SHP77 (cell line): ENCODE measurements around the gene SLC9A8.
"Not testable (repeated sequence)": the region's sequence is repeated elsewhere in the genome, so short reads cannot be mapped to it uniquely, and the experiment has no call there.

Experiments
- DNase-seq, 2 experiments: peaks; one replicate each; lab custom pipeline; 2025; lab: John Stamatoyannopoulos, UW

The SLC9A8 gene, protein sequence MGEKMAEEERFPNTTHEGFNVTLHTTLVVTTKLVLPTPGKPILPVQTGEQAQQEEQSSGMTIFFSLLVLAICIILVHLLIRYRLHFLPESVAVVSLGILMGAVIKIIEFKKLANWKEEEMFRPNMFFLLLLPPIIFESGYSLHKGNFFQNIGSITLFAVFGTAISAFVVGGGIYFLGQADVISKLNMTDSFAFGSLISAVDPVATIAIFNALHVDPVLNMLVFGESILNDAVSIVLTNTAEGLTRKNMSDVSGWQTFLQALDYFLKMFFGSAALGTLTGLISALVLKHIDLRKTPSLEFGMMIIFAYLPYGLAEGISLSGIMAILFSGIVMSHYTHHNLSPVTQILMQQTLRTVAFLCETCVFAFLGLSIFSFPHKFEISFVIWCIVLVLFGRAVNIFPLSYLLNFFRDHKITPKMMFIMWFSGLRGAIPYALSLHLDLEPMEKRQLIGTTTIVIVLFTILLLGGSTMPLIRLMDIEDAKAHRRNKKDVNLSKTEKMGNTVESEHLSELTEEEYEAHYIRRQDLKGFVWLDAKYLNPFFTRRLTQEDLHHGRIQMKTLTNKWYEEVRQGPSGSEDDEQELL

DNA sequence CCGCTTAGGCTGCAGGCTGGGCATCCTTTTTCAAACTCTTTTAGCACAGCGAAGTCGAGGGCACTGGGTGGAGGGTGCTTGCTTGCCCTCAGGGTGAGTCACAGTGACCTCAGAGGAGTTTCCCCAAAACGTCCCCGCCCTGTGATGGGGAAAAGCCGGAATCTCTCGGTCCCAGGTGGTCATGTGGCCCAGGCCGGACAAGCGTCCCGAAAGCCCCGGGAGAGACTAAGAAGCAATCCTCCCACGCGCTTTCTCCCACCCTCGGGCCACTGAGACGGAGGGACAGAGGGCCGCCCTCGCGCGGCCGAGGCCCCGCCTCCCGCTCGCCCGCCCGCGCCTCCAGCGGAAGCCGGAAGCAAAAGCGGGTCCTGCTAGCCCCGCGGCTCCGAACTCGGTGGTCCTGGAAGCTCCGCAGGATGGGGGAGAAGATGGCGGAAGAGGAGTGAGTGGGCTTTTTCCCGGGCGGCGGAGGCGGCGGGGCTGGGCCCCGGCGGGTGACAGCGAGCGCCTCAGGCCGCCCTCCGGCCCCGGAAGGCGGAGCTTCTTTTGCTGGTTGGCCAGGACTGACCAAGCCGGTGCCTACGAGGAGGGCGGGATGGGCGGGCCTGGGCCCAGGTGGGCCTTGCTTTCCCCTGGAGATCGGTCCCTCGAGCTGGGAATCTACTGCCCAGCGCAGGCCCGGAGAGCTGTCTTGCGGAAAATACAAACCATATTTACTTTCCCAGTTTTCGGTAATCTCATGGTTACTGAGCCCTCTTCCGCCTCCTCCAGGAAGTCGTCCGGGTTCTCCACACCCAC is at the start of gene SLC9A8:
TSS of gene SLC9A8 (plus strand) at position 322 of the 798 bp plus-strand sequence. CDS start at position 417, 95 bp downstream.
- DNase-seq = peak; percentile 69 to 88

DNA sequence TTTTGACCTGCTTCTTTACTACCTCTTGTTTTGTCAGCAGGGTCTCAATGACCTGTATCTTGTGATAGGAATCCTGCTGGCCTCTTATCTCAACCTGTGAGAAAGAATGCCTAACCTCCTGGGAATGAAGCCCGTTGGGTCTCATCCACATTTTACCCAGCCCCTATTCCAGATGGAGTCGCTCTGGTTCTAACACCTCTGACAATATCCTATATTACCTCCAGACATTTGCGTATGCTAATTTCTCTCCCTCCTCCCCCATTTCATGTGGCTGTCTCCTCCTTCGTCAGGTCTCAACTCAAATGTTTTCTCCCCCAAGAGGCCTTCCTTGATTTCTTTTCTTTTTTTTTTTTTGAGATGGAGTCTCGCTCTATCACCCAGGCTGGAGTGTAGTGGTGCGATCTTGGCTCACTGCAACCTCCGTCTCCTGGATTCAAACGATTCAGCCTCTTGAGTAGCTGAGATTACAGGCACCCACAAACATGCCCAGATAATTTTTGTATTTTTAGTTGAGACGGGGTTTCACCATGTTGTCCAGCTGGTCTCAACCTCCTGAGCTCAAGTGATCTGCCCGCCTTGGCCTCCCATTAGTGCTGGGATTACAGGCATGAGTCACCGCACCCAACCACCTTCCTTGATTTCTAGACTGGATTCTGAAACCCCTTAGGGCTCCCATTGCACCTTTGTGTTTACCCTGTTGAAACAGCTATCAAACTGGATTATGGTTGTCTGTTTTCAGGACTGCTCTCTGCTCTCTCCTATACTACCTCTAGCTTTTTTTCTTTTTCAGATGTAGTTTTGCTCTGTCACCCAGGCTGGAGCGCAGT is 49.5 kb upstream of the SLC9A8 start:
- no peak for DNase-seq

DNA sequence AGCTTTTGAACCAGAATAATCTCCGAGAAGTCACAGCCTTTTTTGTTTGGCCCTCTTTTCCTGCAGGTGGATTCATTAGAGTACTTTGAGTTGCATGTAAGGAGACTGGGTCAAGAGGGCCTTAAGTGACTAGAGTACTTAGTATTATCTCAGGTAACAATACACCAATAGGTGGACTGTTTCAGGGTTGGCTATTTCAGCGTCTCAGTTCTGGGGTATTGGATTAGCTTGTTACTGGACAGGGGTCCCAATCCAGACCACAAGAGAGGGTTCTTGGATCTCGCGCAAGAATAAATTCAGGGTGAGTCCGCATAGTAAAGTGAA is 47.3 kb upstream of the SLC9A8 start:
- no peak for DNase-seq

DNA sequence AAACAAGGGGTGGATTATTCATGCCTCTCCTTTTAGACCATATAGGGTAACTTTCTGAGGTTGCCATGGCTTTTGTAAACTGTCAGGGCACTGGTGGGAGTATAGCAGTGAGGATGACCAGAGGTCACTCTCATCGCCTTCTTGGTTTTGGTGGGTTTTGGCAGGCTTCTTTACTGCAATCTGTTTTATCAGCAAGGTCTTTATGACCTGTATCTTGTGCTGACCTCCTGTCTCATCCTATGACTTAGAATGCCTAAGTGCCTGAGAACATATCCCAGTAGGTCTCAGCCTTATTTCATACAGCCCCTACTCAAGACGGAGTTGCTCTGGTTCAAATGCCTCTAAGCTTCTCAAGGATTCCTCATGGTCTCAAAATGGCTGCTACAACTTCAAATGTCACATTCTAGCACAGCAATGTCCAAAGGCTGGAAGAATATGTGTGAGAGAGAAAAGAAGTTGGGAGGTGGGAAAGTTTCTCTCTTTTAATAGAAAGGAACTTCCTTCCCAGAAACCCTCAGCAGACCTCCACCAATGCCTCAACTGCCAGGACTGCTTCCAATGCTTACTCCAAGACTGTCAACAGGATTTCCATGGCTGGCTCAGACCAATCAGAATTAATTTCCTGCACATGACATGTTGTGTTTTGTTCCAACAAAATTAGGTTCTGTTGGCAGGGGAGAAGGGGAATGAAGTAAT is 46.6 kb upstream of the SLC9A8 start:
- no peak for DNase-seq

DNA sequence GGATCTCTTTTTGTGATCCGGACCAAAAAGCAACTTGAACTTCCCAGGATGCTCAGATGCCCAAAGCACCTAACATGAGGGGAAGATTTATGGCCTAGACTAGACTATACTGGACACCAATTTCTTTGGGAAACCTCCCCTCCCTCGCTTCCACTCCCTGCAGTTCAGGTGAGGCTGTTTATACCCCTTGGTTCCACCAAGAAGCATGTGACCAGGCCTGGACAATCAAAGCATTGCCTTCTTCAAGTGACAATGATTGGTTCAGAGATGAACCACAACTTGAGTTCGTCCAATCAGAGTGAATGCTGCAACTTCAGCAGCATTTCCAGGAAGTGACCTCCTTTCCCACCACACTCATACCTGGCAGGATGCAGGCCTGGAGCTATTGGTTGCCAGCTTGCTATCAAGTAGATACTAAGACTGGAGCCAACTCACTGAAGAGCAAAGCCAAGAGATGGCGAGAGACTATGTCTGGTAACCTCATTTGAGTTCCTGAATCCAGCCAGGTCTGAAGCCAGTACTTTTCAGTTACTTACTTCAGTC is 45.6 kb upstream of the SLC9A8 start:
- no peak for DNase-seq

DNA sequence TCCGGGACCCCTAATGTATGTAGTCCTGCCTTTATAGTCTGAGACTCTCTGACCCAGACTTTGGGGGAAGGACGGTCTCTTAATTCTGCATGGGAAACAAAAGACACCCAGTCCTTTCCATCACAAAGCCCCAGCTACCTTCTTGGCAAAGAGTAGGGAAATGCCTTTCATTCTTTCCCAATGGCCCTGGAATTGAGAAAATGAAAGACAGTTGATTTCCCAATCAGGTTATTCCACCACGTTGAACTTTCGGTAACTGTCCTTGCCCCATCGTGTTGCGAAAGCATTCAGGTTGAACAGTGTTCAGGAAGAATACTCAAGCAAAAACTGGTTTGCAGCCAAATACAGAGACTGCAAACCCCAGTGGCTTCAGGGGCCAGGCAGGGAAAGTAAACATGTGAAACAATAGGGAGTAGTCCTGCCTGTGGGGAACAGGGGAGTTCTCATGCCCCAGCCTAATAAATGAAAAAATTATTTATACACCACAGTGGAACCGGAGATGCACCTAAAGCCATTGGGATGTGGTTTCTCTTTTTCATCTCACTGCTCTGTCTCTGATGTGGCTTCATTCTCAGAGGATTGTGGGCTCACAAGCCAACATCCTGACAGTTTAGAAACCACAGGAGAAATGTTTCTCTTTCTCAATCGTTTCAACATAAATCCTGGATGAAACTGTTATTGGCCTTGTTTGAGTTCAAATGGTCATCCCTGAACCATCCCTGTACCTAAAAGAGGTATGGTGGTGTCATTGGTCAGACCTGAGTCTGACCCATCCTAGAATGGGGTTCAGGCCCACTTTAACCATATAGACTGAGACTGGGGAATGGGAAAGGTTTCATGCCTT is 44.2 kb upstream of the SLC9A8 start:
- DNase-seq = peak; percentile 14 to 23

DNA sequence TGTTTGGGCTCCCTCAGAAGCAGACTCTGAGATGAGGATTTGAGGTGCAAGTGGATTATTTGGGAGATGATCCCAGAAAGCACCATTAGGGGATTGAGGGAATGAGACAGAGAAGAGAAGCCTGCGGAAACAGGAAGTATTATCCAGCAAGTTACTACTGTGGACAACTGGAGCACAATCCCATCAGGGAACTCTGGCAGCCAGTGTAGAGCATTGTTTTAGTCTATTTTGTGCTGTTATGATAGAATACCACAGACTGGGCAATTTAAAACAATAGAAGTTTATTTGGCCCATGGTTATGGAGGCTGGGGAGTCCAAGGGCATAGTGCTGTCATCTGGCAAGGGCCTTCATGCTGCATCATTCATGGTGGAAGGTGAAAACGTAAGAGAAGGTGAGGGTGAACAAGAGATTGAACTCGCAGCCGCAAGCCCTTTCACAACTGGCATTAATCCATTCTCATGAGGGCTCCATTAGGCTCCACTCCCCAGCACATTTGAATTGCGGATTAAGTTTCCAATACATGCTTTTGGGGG is 43.5 kb upstream of the SLC9A8 start:
- DNase-seq = no peak

DNA sequence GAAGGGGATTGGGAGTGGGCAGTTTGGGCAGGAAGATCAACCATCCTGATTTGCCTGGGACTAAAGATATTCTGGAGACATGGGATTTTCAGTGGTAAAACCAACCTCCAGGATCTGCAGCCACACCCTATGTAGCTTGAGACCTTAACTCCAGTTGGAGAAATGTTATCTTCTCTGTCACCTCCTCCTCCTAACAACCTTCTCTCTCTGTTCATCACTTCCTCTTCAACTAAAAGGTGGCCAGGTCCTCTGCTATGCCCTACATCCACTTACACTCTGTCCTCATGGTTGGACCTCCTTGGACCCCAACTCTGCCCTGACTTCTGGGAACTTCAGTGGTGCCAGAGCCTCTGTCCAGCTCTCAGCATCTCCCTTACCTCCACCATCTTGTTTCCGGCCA is 42.0 kb upstream of the SLC9A8 start:
- no peak for DNase-seq

DNA sequence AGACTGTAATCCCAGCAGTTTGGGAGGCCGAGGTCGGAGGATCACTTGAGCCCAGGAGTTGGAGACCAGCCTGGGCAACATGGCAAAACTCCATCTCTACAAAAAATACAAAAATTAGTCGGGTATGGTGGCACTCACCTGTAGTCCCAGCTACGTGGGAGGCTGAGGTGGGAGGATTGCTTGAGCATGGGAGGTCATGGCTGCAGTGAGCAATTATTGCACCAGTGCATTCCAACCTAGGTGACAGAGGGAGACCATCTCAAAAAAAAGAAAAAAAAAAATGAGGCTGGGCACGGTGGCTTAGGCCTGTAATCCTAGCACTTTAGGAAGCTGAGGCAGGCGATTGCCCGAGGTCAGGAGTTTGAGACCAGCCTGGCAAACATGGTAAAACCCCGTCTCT is 38.4 kb upstream of the SLC9A8 start:
- not testable (repeated sequence) for DNase-seq

DNA sequence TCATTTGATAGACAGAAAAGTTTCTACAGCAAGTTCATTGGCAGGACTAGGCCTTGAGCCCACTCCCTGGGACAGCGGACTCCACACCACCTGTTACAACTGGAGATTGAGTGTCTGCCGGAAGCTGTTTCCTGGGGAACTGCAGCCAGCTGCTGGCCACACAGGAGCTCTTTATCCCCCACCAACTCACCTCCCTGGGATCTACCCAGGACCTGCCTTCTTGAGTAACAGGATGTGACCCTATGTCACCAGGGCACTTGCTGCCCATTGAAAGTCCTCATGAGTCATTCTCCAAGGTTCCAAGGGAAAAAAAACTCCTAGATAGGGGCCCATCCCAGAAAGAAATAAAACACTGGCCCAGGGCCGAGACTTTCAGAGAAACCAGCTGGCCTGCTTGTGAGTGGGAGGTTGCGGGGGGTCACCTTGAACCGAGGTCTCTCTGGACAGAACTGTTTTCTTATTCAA is 37.4 kb upstream of the SLC9A8 start:
- DNase-seq = peak; percentile 78 to 89

DNA sequence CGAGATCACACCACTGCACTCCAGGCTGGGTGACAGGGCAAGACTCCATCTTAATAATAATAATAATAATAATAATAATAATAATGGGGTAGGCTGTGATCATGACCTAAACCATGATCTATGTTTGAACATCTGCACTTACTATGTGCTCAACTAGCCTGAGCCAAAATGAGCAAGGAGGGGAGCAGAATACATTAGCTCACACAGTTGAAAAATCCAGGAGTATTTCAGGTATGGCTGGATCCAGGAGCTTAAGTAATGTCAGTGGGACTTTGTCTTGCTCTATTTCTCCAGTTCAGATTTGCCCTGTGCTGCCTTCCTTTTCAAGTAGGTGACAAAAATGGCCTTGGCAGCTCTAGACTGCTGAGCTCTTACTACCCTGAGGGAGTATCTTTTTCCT is 32.7 kb upstream of the SLC9A8 start:
- DNase-seq = no peak

DNA sequence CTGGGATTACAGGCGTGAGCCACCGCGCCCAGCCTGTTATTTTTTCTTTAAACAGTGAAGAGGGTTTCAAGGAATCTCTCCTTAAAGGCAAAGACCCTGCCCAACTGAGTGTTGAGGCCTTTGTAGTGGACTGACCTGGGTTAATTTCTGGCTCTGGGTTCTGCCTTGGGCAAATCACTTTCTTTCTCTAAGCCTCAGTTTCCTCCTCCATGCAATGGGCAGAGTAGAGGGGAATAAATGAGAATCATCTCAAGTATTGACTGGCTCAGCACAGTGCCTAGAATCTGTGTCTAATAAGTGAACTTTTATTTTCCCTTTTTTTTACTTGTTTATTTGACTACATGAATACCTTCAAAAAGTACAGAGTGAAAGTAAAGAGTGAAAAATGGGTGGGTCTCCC is 31.0 kb upstream of the SLC9A8 start:
- no peak for DNase-seq

DNA sequence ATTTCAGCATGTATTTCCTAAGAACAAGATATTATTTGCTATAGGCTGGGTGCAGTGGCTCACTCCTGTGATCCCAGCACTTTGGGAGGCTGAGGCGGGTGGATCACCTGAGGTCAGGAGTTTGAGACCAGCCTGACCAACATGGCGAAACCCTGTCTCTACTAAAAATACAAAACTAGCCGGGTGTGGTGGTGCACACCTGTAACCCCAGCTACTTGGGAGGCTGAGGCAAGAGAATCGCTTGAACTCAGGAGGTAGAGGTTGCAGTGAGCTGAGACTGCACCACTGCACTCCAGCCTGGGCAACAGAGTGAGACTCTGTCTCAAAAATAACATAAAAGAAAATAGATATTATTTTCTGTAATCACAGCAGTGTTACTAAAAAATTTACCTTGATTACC is 30.2 kb upstream of the SLC9A8 start:
- DNase-seq = not testable (repeated sequence)

DNA sequence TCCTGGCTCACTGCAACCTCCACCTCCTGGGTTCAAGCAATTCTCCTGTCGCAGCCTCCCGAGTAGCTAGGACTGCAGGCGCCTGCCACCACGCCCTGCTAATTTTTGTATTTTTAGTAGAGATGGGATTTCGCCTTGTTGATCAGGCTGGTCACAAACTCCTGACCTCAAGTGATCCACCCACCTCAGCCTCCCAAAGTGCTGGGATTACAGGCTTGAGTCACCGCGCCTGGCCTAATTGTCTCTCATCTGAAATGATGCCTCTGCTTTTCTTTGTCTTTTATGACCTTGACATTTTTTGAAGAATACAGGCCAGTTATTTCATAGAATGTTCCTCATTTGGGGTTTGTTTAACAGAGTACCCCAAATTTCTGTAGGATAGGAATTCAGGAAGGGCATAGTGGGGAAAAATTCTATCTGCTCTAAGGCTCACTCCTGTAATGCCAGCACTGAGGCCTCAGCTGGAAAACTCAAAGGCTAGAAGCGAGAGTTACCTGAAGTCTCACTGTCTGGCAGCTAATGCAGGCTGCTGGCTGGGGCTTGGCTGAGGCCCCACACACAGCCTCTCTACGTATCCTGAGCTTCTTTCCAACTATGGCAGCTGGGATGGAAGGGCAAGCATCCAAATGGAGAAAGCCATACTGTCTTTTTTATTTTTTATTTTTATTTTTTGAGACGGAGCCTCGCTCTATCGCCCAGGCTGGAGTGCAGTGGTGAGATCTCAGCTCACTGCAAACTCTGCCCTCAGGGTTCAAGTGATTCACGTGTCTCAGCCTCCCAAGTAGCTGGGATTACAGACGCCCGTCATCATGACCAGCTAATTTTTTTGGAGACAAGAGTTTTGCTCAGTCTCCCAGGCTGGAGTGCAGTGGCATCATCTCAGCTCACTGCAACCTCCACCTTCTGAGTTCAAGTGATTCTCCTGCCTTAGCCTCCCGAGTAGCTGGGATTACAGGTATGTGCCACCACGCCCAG is 29.3 kb upstream of the SLC9A8 start:
- DNase-seq = not testable (repeated sequence)

DNA sequence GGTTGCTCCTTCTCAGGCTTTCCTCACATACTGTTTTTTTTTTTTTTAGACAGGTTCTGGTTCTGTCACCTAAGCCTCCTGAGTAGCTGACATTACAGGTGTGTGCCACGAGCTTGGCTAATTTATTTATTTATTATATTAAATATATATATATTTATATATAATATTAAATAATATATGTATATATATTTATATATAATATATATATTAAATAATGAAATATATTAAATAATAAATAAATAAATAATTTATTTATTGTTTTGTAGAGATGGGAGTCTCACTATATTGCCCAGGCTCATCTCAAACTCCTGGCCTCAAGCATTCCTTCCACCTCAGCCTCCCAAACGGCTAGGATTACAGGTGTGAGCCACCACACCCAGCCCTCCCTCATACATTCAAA is 28.3 kb upstream of the SLC9A8 start:
- no peak for DNase-seq

DNA sequence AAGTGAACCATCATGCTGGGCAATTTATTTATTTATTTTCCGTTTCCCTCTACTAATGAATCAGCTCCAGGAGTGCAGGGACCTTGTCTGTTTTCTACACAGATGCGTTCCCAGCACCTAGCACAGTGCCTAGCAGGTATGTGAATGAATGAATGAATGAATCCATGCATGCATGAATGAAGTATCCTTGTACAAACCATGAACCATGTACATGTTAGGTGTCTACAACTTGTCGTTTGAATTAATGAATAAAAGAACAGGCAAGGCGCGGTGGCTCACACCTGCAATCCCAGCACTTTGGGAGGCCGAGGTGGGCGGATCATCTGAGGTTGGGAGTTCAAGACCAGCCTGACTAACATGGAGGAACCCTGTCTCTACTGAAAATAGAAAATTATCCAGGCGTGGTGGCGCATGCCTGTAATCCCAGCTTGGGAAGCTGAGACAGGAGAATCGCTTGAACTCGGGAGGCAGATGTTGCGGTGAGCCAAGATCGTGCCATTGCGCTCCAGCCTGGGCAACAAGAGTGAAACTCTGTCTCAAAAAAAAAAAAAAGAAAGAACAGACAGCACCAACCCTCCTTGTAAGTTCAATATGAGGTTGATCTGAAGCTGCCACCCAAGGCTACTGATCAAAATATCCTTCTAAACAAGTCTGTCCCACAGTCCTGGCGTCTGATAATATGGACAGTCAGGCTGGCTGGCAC is 27.3 kb upstream of the SLC9A8 start:
- no peak for DNase-seq

DNA sequence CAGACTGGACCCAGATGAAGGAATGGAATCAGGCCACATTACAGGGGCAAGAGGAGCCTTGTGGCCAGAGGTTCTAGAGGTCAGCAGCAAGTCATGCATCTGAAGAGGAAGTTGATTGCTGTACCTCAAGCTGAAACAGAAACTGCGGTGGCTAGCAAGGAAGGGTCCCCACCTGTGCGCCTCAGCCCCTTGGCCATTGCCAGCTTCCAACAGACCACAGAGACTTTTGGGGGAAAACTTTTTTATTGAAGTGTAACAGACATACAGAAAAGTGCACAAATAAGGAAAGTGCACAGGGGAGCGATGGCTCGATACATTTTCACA is 26.8 kb upstream of the SLC9A8 start:
- DNase-seq = no peak

DNA sequence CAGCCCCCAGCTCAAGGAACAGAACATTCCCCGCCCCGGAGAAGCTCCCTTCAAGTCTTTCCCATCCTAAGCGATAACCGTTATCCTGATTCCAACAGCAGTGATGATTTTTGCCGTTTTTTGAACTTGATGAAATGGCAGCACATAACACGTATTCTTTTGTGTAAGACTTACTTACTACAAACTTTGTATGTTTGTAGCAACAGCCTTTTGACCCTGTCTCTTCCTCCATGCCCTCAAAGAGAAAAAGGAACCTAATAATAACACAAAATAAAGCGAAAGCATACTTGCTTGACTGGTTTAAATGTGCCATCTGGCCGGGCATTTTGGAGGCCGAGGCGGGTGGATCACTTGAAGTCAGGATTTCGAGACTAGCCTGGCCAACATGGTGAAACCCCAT is 26.4 kb upstream of the SLC9A8 start:
- DNase-seq = no peak
